NCI-H82 treated with DMSO at 0.1 percent for 48 hours (cell line): ENCODE data around the gene CLTC.
"Not testable (repeated sequence)": the region's sequence is repeated elsewhere in the genome, so short reads cannot be mapped to it uniquely, and the experiment has no call there.

ENCODE experiments used
- DNase-seq: peaks from one replicate; lab custom pipeline; 2025; ENCODE audit not compliant: unreplicated experiment; lab: John Stamatoyannopoulos, UW

CLTC gene

DNA sequence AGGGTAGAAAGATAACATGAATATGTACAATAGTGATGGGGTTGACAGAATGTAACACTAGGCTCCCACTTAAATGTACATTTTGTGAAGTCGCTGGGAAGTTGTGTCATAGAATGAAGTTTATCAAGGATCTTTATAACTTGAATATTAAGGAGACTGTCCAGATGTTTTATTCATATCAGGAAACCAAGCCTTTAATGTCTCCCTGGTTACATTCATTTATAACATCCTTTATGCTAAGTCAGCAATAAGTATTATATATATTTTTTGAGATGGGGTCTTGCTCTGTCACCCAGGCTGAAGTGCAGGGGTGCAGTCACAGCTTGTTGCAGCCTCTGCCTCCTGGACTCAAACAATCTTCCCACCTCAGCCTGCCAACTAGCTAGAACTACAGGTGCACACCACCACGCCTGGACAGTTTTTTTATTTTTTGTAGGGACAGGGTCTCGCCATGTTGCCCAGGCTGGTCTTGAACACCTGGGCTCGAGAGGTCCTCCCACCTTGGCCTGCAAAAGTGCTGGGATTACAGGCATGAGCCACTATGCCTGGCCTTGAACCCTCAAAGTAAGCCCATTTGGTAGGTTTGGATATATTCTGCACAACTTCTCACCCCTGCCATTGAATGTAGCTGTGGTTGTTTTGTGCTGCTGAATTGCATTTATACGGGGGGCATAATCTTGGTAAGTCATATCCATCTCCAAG is 14.1 kb downstream of the CLTC start:
- no peak for DNase-seq

DNA sequence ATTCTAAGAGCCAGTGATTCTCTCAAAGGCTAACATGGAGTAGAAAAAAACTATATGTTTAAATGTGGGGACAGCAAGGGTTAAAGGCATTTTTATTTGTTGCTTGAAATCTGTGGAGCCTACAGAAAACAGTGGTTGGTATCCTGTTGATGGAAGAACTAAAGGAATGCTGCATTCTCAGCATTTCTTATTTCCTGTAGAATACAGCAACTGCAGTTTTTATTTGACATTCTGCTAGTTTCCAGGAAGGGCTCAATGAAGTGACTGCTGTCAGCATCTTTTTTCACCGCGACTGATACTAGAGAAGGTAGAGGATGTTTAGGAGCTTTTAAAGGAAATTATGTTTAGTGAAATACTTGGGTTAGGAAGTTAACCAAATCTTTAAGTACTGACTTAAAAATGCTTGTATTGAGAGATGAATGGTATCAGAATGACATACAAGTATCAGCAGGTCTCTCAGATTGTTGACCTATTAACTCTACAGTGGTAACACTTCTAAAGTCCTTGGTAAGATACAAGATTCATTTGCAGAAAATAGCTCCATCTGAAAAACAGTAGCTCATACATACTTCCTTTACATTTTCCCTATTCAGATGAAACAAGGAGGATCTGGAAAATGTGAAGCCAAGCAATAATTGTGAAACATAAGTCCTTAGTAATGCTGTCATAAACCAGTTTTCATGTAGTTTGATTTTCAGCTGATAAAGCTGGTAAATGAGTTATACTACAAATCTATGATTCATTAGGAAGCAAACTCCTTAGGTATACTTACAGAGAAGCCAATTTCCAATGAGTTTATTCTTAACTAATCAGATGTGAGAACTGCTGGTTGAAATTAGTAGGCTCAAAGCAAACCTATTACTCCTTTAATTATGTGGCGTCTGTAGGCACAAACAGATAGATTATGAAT is 15.2 kb downstream of the CLTC start:
- DNase-seq, result no peak

DNA sequence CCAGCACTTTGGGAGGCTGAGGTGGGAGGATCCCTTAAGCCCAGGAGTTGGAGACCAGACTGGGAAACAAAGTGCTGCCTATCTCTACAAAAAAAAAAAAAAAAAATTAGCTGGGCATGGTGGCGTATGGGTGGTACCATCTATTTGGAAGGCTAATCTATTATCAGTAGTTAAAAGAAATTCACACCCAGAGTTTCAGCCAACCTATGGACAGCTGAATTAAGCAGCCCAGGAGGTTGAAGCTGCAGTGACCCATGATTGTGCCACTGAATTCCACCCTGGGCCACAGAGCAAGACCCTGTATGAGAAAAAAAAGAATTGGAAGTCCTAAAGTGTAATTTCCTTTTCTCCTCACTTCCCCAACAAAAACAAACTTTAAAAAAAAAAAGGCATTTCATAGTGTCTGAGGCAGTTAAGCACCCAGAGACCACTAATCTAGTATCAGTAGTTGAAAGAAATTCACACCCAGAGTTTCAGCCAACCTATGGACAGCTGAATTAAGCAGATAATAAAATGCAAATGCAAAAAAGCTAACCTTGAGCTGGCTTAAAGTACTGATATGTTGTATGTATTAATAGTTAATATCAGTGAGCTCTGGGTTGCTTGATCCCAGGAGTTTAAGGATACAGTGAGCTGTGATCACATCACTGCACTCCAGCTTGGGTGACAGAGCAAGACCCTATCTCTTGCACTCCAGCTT is 18.1 kb downstream of the CLTC start:
- no peak for DNase-seq

DNA sequence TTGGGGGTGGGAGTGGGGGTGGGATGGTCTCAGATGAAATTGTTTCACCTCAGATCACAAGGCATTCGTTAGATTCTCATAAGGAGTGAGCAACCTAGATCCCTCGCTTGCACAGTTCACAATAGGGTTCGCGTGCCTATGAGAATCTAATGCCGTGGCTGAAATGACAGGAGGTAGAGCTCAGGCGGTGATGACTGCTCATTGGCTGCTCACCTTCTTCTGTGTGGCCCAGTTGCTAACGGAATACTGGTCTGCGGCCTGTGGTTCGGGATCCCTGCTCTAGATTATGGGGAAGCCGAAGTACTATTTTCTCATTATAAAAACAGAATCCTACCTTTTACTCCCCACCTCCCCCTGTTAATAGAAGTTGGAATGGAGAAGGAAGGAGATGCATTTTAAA is 18.9 kb downstream of the CLTC start:
- no peak for DNase-seq

DNA sequence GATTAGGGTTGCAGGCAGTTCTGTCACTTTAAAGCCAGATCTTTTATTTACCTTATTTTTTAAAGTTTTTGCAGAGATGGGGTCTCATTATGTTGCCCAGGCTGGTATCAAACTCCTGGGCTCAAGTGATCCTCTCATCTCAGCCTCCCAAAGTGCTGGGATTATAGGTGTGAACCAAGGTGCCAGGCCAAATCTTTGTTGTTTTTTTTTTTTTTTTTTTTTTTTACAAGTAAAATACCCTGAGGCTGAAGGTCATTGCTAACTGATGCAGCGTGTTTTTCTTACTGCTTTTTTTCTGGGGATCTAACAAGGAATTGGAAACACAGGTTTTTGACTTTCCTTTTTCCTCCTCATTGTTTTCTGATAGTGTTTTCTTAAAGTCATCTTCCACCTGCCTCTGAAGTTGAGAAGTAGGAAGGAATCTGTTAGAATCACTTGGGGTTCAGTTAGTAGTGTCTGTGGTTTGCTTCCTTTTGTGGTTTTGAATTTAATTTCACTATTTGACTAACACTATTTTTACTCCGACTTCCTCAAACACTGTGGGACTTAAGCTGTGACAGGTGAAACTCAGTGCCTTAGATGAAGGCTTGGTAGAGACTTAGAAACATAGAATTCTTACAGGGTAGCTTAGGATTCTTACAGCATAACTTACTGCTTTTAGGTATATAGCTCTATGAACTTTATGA is 22.2 kb downstream of the CLTC start:
- no peak for DNase-seq

DNA sequence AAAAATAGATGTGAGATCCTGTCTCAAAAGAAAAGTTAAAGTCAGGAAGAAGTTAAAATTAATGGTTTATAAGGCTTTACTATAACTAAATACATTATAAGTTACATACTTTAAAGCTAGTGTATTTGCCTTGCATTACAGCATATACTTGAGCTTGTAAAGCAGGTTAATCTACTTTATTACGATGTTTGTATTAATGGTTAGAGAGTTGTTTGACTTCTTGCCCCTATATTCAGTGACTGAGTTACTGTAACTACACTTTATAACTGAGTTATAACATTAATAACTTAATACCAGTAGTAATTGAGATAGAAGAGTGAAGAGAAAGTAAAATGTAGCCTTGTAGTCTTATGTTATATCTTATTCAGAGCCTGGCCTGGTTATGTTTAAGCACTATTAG is 22.9 kb downstream of the CLTC start:
- no peak for DNase-seq

DNA sequence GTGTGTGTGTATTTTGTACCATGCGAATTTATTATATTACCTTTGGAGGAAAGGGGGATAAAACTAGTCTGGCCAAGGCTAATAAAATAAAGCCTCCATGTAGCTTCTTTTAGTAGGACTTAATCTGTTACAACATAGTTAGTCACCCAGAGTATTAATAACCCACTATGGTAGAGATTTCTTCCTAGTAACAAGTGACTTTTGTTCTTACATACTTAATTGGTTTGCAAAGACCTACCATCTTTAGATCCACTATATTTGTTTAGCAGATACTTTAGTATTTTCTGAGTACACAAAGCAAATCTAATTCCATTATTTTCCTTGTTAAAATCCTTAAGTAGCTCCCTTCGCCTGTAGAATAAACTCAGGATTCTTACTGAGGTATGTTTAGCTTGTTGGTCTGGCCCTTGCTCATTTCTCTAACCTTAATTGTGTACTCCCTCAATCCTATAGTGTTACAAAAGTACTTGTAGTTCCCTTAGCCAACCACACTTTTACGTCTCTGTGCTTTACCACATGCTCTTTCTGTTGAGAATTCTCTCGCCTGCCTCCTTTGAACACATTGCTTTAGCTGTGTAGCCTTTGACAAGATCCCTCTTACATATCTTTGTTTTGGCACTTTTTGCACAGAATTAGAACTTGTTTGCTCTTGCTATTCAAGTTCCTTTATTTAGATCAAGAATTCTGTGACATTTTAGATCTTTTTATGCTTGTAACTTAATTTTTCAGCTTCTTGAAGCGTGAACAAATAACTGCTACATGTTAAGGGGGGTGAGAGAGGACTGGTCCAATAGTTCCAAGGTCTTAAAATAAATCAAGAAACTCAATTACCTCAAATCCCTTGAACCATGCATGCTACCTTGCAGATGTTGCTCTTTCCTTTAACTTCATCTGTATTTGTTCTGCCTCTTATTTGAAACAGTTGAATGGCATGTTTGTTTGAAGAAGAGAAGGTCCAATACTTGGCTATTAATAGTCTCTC is 23.8 kb downstream of the CLTC start:
- DNase-seq, result no peak

DNA sequence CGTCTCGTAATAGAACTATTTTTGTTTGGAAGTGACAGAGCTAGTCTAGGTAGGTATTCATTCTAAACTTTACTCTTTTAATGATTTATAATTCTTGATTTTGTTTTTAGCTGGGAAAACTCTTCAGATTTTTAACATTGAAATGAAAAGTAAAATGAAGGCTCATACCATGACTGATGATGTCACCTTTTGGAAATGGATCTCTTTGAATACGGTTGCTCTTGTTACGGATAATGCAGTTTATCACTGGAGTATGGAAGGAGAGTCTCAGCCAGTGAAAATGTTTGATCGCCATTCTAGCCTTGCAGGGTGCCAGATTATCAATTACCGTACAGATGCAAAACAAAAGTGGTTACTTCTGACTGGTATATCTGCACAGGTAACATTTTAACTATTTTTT is 27.6 kb downstream of the CLTC start:
- DNase-seq, result no peak

DNA sequence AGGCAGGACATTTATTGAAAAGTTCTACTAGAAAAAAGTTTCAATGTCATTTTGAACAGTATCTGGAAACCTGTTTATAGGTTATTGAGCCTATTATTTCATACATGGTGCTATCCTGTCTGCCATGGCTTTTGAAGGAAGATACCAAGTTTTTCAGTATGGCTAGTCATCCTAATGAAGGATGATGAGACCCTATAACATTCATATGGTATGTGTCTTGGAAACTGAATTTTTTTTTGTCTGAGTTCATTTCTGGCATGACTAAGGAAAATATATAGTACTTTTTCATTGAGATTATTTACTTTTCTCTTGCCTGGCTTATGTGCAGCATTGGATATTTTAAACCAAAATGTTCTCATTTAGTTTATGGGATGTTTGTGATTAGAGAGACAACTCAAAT is 30.2 kb downstream of the CLTC start:
- no peak for DNase-seq

DNA sequence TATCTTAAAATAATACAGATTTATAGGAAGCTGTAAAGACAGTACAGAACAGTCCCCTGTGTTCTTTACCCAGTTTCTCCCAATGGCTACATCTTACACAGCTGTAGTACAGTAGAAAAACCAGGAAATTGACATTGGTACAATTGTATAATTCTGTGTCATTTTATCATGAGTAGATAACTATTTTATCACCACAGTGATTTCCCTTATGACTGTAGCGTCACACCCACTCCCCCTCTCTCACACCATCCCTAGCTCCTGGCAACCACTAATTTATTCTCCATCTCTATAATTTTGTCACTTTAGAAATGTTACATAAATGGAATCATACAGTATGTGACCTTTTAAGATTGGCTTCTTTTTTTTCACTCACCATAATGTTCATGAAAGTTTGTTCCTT is 30.9 kb downstream of the CLTC start:
- DNase-seq, result no peak

DNA sequence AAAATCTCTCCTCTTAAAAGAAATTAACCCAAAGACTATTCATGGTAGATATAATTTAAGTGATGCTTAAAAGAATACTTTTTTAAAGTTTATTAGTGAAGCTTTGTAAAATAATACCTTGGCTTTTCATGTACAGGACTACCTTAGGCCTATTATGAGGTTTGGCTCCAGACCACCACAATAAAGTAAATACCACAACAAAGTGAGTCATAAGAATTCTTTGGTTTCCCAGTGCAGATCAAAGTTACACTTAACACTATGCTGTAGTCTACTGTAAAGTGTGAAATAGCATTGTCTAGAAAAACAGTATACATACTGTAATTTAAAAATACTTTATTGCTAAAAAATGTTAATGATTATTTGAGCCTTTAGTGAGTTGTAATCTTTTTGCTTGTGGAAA is 31.7 kb downstream of the CLTC start:
- DNase-seq, result no peak

DNA sequence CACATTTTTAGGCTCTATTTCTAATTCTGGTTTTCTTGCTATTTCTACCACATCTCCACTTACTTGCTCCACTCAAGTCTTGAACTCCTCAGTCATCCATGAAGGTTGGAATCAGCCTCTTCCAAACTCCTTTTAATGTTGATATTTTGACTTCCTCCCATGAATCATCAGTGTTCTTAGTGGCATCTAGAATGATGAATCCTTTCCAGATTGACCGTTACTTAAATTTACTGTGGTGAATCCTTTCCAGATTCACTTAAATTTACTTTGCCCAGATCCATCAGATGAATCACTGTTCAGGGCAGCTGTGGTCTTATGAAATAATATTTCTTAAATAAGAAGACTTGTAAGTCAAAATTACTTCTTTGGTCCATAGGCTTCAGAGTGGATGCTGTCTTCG is 32.4 kb downstream of the CLTC start:
- no peak for DNase-seq

DNA sequence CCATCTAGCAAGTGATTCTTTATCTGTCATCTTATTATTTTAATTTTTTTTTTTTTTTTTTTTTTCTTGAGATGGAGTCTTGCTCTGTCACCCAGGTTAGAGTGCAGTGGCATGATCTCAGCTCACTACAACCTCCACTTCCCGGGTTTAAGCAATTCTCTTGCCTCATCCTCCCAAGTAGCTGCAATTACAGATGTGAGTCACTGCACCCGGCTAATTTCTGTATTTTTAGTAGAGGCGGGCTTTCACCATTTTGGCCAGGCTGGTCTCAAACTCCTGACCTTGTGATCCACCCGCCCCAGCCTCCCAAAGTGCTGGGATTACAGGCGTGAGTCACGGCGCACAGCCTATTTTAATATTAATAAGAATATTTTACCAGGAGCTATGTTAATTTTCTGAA is 36.9 kb downstream of the CLTC start:
- not testable (repeated sequence) for DNase-seq

DNA sequence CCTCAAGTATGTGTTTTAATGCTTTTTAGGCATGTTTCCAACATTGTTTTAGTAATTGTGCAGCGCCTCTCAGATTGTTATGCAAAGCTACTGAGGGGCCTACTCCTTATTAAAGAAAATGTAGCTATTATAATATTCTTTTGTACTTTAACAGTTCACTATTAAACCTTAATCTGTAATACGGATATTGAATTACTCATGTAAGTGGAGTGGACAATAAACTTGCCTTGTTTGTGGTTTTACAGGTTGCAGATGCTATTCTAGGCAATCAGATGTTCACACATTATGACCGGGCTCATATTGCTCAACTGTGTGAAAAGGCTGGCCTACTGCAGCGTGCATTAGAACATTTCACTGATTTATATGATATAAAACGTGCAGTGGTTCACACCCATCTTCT is 46.5 kb downstream of the CLTC start:
- DNase-seq, result no peak

DNA sequence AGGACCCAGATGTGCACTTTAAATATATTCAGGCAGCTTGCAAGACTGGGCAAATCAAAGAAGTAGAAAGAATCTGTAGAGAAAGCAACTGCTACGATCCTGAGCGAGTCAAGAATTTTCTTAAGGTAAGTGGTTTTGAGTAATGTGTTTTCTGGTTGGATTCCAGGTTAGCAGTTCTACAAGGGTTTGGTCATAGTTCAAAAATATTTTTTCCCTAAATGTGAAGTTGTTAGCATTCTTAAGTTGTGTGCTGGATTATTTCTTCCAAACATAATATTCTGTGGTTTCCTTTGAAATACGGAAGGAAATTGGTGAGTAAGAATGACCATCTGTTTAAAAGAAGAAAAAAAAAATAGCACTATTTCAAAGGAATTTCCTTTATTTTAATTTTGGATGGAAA is 49.1 kb downstream of the CLTC start:
- no peak for DNase-seq

DNA sequence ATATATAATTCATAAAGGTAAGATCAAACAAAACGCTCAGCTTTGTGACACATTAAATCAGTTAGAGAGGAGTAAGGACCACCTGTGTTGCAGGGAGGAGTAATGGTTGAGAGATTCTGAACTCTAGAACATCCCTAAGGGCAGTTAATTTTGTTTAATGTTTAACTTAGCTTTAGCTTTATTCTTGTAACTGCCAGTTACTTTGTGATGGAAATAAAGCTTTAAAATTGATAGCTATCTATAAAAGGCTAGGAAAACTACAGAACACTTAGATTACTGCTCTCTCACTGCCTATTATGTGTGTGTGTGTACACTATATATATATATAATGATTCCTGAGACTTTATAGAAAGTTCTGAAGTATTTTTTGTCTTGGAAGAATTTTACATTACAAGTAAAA is 49.7 kb downstream of the CLTC start:
- DNase-seq, result no peak

DNA sequence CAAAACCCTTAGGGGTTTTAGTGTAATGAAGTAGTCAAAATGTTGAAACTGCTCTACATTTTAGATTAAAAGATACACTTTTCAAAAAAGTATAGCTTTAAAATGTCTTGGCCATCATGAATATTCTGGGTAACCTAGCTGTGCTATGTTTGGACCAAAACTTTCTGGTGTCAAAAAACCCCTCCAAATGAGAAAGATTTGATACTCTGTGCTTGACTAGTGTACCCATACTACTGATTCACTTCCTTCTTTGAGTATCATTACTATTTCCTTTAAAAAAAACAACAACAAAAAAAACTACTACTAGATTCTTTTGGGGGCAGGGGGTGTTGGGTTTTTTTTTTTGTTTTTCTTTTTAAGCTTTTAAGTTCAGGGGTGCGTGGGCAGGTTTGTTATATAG is 50.2 kb downstream of the CLTC start:
- DNase-seq, result no peak

DNA sequence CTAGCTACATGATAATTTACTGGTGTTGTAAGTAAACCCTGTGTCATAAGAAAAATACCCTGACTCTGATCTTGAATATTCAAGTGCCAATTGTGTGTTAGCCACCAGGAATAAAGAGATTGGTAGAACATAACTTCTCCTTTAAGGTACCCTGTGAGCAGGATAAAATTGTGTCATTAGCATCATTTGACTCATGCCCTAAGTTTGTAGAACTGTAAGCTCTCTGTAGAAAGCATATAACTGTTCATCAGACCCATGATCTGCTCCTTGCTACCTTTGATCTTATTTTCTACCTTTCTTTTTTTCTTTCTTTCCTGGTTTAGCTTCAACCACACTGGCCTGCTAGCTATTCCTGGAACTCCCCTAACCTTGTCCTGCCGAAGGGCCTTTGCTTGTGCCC is 51.7 kb downstream of the CLTC start:
- DNase-seq, result no peak

DNA sequence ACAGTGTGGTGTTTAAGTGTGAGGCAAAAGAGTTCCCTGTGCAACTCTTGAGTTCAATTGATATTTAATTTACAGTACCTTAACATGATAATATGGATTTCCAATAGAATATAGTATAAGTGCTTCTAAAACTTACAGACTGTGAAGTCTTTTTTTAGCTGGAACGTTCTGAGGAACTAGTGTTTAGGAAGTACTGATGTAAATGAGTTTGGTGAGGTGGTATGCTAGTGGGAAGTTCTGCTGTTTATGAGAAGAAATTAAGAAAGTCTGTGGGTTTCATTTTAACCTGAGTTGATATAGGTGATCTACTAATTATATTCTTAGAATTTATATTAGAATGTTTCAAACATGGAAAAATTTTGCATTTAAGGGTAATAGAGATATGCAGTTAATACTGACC is 55.5 kb downstream of the CLTC start:
- DNase-seq, result no peak

DNA sequence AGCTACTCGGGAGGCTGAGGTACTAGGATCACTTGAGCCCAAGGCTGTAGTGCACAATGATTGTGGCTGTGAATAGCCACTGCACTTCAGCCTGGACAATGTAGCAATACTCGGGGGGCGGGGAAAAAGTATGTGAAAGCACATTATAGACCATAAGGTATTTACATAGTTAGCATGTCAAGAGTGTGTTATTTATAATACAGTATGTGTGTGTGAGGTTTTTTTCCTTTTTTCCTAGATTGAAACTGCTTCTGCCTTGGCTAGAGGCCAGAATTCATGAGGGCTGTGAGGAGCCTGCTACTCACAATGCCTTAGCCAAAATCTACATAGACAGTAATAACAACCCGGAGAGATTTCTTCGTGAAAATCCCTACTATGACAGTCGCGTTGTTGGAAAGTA is 57.0 kb downstream of the CLTC start:
- no peak for DNase-seq
